ENCODE measurements around the gene ELMOD1.
"Not testable (repeated sequence)": the region's sequence is repeated elsewhere in the genome, so short reads cannot be mapped to it uniquely, and the experiment has no call there.

The ELMOD1 gene

DNA sequence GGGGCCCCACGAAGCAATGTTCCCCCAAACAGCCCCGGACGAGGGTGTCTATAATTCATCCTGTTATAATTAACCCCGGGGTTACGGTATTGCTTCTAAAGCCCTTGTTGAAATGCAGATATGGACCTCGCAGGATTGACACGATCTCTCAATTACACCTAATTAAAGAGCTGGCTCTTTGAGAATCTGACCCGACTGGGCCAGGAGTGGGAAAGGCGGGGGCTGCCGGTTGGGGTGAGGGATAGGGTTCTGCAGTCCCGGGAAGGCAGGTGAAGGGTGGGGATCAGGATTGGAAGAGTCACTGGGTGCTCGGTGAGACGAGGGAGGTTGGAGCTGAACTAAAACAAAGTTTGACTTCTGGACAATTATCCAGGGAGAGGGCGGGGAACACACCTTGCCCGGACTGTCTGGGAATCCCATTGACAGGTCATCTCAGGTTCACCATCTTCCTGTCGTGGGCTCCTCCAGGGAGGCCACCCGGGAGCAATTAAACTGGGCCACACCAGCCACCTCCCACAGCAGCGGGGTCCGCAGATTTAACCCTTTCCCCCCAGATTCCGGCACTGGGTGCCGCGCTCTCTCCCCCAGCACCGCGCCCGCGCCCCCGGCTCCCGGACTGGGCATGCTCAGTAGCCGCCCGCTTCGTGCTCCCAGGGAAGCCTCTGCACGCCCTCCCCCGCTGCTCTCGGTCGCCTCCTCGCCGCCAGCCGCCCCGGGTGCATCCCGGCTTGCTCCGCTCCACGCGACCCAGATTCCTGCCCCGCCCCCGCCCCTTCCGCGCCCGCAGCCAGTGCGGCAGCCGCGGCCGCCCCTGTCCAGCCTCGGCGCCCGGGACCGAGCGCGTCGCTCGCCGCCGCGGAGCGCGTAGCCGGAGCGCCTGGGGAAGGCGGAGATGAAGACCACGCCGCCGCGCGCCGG is at the start of gene ELMOD1:
TSS of gene ELMOD1 (plus strand) at position 688 of the 918 bp plus-strand sequence. CDS start 27,043 bp downstream, outside the sequence.
- DNase-seq (ENCODE audit: low read depth in 2 of 2, low spot score in 1 of 2), result no peak

DNA sequence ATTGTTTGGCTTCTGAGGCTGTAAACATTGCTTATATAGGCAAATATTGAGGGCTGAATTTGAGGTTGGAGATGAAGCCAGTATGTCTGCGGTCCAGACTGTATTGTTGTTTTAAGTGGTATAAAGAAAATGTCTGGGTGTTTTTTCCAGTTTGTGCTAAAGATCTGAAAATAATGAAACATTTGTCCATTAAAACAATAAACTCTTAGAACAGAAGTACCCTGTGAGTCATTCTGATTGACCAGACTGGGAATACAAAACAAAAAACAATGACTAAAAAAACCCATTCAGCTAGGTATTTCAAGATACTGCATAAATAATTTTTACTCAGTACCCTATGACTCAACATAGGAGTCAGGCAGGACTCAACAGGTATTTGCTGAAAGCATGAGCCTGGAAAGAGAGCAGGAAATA is 45.8 kb upstream of the ELMOD1 start:
- DNase-seq (ENCODE audit: low read depth in 2 of 2, low spot score in 1 of 2), result no peak

DNA sequence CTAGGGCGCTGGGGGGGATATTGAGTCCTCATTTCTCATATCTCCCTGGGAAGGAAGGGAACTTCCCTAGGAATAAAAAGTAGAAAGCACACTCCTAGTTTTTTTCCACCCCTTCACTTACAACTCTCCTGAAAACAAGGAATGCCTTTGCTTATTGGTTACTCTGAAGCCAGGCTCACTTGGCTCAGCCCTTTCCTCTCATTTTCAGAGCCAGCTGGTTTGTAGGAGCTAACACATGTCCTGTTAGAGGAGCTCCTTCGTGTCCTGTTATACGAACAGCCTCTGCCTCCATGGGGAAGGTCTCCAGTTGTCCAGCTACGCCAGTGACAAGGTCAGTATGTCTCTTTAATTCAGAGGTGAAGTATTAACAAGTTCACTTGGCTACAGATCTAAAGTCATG is 43.0 kb upstream of the ELMOD1 start:
- no peak for DNase-seq (ENCODE audit: low read depth in 2 of 2, low spot score in 1 of 2)

GRCh38 chr11:107549253-107549953 is 41.5 kb upstream of the ELMOD1 start:
- DNase-seq (ENCODE audit: low read depth in 2 of 2, low spot score in 1 of 2), result no peak

DNA sequence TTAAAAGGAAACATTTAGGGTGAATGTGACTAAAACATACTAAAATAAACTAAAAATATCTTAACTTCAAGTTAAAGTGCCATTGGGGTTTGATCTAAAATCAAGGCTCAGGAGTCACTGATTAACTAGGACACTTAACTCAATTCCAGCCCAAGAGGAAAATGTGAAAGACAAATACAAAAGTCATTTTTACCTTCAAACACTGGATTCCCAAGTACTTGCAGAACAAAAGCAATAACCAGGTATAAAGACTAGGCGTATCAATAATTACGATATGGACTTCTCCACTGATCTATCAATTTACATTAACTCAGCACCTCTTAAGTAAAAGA is 41.0 kb upstream of the ELMOD1 start:
- DNase-seq (ENCODE audit: low read depth in 2 of 2, low spot score in 1 of 2), result no peak

DNA sequence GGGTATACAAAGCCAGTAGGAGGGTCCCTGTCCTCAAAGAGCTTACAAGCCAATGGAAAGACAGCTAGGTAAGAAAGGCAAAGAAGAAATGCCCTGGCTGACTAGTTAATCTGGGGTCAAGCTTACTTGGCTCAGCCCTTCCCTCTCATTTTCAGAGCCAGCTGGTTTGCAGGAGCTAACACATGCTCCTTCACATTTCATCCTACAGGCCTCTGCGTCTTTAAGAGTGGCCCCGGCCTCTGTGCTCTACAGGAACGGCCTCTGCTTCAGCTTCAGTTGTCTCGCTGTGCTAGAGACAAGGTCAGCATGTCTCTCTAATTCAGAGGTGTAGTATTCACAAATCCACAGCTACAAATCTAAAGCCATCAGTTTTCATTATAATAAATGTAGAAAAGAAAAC is 40.6 kb upstream of the ELMOD1 start:
- DNase-seq (ENCODE audit: low read depth in 2 of 2, low spot score in 1 of 2), result no peak

DNA sequence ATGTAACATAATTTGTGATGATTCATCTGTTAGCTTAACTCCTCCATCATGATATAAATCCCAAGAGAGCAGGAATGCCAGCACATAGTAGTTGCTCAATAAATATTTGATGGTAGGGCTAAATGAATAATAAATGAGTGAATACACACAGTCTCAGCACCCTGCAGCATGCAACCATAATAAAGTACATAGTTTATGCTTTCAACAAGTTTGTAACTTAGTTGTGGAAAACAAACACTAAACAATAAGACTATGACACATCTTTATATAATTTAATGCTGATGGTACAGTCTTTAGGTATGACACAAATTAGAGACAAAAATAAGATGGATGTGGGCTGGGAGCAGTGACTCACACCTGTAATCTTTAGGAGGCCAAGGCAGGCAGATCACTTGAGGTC is 29.3 kb upstream of the ELMOD1 start:
- DNase-seq (ENCODE audit: low read depth in 2 of 2, low spot score in 1 of 2), result no peak

GRCh38 chr11:107562647-107563208 is 28.2 kb upstream of the ELMOD1 start:
- no peak for DNase-seq (ENCODE audit: low read depth in 2 of 2, low spot score in 1 of 2)

GRCh38 chr11:107563702-107564101 is 27.2 kb upstream of the ELMOD1 start:
- DNase-seq (ENCODE audit: low read depth in 2 of 2, low spot score in 1 of 2), result no peak

- no peak for DNase-seq (ENCODE audit: low read depth in 2 of 2, low spot score in 1 of 2)
Measured at GRCh38 chr11:107564877-107565218, 26.1 kb upstream of the ELMOD1 start.

GRCh38 chr11:107565219-107565937 is 25.6 kb upstream of the ELMOD1 start, which contains the start of gene ALKBH8:
Gene ALKBH8 (minus strand): TSS chr11:107565735. CDS start chr11:107560893, 4,842 bp downstream.
- peak; percentile 55 for DNase-seq (ENCODE audit: low read depth in 2 of 2, low spot score in 1 of 2)

DNA sequence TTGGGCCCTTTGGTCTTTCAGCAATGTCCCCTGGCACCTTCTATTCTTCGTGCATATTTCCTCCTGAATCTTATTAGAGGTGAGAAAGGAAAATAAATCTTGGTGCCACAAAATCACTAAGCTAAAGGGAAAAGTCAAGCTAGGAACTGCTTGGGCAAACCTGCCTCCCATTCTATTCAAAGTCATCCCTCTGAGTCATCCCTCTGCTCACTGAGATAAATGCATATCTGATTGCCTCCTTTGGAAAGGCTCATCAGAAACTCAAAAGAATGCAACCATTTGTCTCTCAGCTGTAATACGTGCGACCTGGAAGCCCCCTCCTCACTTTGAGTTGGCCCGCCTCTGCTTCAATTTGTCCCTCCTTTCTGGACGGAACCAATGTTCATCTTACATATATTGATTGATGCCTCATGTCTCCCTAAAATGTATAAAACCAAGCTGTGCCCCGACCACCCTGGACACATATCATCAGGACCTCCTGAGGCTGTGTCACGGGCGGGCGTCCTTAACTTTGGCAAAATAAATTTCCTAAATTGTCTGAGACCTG is 24.9 kb upstream of the ELMOD1 start:
- DNase-seq (ENCODE audit: low read depth in 2 of 2, low spot score in 1 of 2), result not testable (repeated sequence)

DNA sequence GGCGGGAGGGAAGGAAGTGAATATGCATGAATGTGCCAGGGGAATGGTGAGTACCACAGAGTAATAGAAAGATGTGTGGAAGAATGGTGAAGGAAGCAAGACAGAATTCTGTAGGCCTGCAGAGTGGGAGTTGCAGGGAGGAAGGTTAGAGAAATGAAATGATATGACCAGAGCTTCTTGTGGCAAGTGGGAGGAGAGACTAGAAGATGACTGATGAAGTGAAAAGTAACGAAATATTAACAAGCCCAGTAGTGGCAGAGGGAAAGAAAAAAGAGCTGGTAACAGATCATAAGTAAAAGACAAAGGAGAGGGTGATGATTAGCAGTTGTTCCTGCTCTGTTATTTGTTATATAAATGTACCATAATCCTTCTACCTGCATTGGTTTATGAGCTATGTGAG is 24.4 kb upstream of the ELMOD1 start:
- no peak for DNase-seq (ENCODE audit: low read depth in 2 of 2, low spot score in 1 of 2)

GRCh38 chr11:107567739-107568335 is 23.1 kb upstream of the ELMOD1 start:
- no peak for DNase-seq (ENCODE audit: low read depth in 2 of 2, low spot score in 1 of 2)

- no peak for DNase-seq (ENCODE audit: low read depth in 2 of 2, low spot score in 1 of 2)
Measured at GRCh38 chr11:107570015-107570414, 20.9 kb upstream of the ELMOD1 start.

- DNase-seq (ENCODE audit: low read depth in 2 of 2, low spot score in 1 of 2), result no peak
Measured at GRCh38 chr11:107573438-107573837, 17.5 kb upstream of the ELMOD1 start.

DNA sequence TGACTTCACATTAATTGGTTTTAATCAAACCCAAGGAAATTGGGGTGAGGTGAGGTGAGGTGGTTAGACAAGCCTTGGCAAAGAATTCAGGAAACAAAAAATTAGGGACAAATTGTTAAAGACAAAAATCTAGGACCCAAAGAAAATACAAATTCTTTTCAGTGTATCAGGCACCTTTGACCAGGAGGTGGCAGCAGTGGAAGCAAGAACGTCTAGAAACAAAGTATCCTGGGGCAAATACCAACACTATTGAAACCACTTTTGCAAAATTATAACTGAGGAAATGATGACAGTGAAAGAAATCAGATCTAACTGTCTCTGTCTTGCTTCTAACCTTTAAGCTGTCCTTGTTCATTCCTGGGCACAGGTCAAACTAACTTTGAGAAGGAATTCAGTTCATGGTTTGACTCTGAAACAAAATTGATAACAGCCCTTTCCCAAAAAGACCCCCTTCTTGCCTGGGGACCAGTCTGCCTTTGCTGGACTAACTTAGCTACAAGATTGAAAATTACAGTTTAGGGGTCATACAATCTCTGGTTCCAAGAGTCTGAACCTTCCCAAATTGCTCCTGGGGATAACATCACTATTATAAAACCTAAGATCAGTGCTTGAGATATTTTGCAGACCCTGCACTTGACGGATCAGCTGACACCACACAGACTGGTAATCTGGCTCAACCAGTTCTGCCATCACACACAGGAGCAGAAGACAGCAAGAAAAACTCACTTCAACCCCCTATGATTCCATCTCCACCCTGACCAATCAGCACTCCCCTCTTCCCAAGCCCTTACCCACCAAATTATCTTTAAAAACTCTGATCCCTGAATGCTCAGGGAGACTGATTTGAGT is 14.2 kb upstream of the ELMOD1 start:
- DNase-seq (ENCODE audit: low read depth in 2 of 2, low spot score in 1 of 2), result peak; percentile 14 to 39

DNA sequence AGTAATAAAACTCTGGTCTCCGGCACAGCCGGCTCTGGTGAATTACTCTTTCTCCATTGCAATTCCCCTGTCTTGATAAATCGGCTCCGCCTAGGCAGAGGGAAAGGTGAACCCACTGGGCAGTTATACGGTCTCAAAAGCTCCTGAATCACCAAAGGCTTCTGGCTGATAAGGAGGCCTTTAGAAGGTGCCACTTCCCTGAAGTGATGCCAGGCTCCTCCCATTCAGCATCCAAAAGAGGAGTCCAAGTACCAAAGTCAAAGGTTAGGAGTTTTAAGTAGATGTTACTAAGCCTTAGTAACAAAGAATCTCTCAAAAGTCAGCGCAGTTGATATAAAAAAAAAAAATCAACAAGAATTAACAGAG is 13.6 kb upstream of the ELMOD1 start:
- DNase-seq (ENCODE audit: low read depth in 2 of 2, low spot score in 1 of 2), result no peak

DNA sequence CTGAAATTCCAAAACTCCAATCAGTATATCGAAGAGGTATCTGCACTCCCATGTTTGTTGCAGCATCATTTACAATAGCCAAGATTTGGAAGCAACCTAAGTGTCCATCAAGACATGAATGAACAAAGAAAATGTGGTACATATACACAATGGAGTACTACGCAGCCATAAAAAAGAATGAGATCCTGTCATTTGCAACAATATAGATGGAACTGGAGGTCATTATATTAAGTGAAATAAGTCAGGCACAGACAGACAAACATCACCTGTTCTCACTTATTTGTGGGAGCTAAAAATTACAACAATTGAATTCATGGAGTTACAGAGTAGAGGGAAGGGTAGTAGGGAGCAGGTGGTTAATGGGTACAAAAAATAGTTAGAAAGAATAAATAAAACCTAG is 11.8 kb upstream of the ELMOD1 start:
- not testable (repeated sequence) for DNase-seq (ENCODE audit: low read depth in 2 of 2, low spot score in 1 of 2)

DNA sequence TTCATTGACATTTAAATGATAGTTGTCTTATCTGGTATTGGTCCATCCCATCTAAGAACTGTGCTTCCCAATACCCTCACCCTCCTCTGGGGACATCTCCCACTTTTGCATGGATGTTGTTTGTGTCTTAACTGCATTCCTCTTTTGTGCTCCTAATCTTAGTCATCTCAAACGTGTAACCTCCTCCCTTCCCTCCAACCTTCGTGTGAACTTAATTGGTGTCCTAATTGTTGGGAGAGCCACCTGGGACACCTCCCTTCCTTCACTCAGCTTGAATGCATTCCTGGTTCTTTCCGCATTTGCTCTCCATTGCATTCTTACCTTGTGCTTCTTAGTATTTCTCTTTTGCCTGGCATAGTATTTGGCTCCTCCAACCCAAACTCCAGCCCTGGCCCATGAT is 9.8 kb upstream of the ELMOD1 start:
- no peak for DNase-seq (ENCODE audit: low read depth in 2 of 2, low spot score in 1 of 2)

Data from stimulated activated CD8-positive, alpha-beta memory T cell treated with anti-CD3 and anti-CD28 coated beads, Interleukin-4, amount 100 ng/mL, for 4 hours (primary cell).